H9 (cell line): ENCODE data around the gene CRHR2. TPM values are rescaled to one million over a fixed set of nuclear protein-coding genes. Genes with fewer than 3 reads are reported as not detected.

Experiments used
- DNase-seq: peaks from one replicate; pipeline ENCODE4 v3.0.0-alpha.2; 2017
- H2AFZ ChIP-seq: one replicate; pipeline ENCODE4 v1.6.1; 2013; ENCODE audit warnings: mild to moderate bottlenecking, low read length, control low read depth, moderate library complexity
- H2AK5ac ChIP-seq: 2 replicates; pipeline ENCODE4 v1.6.1; 2013; ENCODE audit warnings: low read length, control low read depth, mixed read lengths; ENCODE audit not compliant: insufficient read length
- H2BK120ac ChIP-seq: one replicate; pipeline ENCODE4 v1.6.1; 2013; ENCODE audit warnings: low read depth, mild to moderate bottlenecking, low read length, control low read depth, inconsistent platforms; ENCODE audit not compliant: poor library complexity, severe bottlenecking
- H2BK12ac ChIP-seq: 2 replicates; pipeline ENCODE4 v1.6.1; 2013; ENCODE audit warnings: low read length, control low read depth, mixed read lengths, low read depth; ENCODE audit not compliant: insufficient read length
- H2BK15ac ChIP-seq: 2 replicates; pipeline ENCODE4 v1.6.1; 2013; ENCODE audit warnings: low read depth, low read length, control low read depth
- H2BK20ac ChIP-seq: one replicate; pipeline ENCODE4 v1.6.1; 2013; ENCODE audit warnings: low read depth, mild to moderate bottlenecking, low read length, control low read depth, inconsistent platforms; ENCODE audit not compliant: poor library complexity, severe bottlenecking
- H2BK5ac ChIP-seq: 2 replicates; pipeline ENCODE4 v1.6.1; 2013; ENCODE audit warnings: low read length, control low read depth, mixed read lengths; ENCODE audit not compliant: insufficient read length
- H3K14ac ChIP-seq: 2 replicates; pipeline ENCODE4 v1.6.1; 2013; ENCODE audit warnings: low read length, control low read depth; ENCODE audit not compliant: insufficient read depth
- H3K18ac ChIP-seq: 2 replicates; pipeline ENCODE4 v1.6.1; 2013; ENCODE audit warnings: low read depth, mild to moderate bottlenecking, mixed read lengths, low read length, control low read depth; ENCODE audit not compliant: insufficient read length
- H3K23ac ChIP-seq: 2 replicates; pipeline ENCODE4 v1.6.1; 2013; ENCODE audit warnings: low read length, control low read depth, mixed read lengths, low read depth; ENCODE audit not compliant: insufficient read length
- H3K23me2 ChIP-seq: 2 replicates; pipeline ENCODE4 v1.6.1; 2013; ENCODE audit warnings: low read depth, mild to moderate bottlenecking, mixed read lengths, low read length, control low read depth; ENCODE audit not compliant: insufficient read length, poor library complexity, severe bottlenecking
- H3K27ac ChIP-seq: 2 replicates; pipeline ENCODE4 v1.5.1; 2013; ENCODE audit warnings: low read length, control low read depth, mixed read lengths, low read depth; ENCODE audit not compliant: insufficient read length
- H3K27me3 ChIP-seq: 2 replicates; pipeline ENCODE4 v1.6.1; 2013; ENCODE audit warnings: low read length, control low read depth, inconsistent platforms; ENCODE audit not compliant: insufficient read depth
- H3K4ac ChIP-seq: 2 replicates; pipeline ENCODE4 v1.6.1; 2013; ENCODE audit warnings: low read depth, mild to moderate bottlenecking, control low read depth, inconsistent platforms, low read length, moderate library complexity
- H3K4me1 ChIP-seq: 2 replicates; pipeline ENCODE4 v1.6.1; 2013; ENCODE audit warnings: low read length, control low read depth, inconsistent platforms; ENCODE audit not compliant: insufficient read depth
- H3K4me2 ChIP-seq: 2 replicates; pipeline ENCODE4 v1.6.1; 2013; ENCODE audit warnings: low read length, control low read depth, mixed read lengths; ENCODE audit not compliant: insufficient read length, insufficient read depth
- H3K56ac ChIP-seq: 2 replicates; pipeline ENCODE4 v1.6.1; 2013; ENCODE audit warnings: low read depth, mild to moderate bottlenecking, mixed read lengths, low read length, control low read depth; ENCODE audit not compliant: insufficient read length
- H3K79me1 ChIP-seq: 2 replicates; pipeline ENCODE4 v1.6.1; 2013; ENCODE audit warnings: low read depth, mild to moderate bottlenecking, moderate library complexity, low read length, control low read depth, inconsistent platforms; ENCODE audit not compliant: insufficient read depth, poor library complexity, severe bottlenecking
- H3K79me2 ChIP-seq: 2 replicates; pipeline ENCODE4 v1.6.1; 2013; ENCODE audit warnings: low read length, control low read depth, inconsistent platforms; ENCODE audit not compliant: insufficient read depth
- H3K9ac ChIP-seq: 2 replicates; pipeline ENCODE4 v1.6.1; 2013; ENCODE audit warnings: low read length, control low read depth, mixed read lengths; ENCODE audit not compliant: insufficient read length; ENCODE audit errors: extremely low read depth
- H3K9me3 ChIP-seq: one replicate; pipeline ENCODE4 v1.6.1; 2013; ENCODE audit warnings: low read depth, low read length, inconsistent platforms; ENCODE audit not compliant: control insufficient read depth
- H3T11ph ChIP-seq: one replicate; pipeline ENCODE4 v1.6.1; 2013; ENCODE audit warnings: mild to moderate bottlenecking, low read length, control low read depth, inconsistent platforms
- H4K20me1 ChIP-seq: one replicate; pipeline ENCODE4 v1.6.1; 2013; ENCODE audit not compliant: control insufficient read depth, insufficient read length, insufficient read depth
- H4K5ac ChIP-seq: 2 replicates; pipeline ENCODE4 v1.6.1; 2013; ENCODE audit warnings: low read depth, mild to moderate bottlenecking, mixed read lengths, low read length, control low read depth; ENCODE audit not compliant: insufficient read length
- H4K8ac ChIP-seq: replicated peaks from 2 replicates; pipeline ENCODE4 v1.6.1; 2013; ENCODE audit warnings: low read length, control low read depth, mixed read lengths, low read depth; ENCODE audit not compliant: insufficient read length
- H4K91ac ChIP-seq: 2 replicates; pipeline ENCODE4 v1.6.1; 2013; ENCODE audit warnings: low read depth, mild to moderate bottlenecking, moderate library complexity, mixed read lengths, low read length, control low read depth; ENCODE audit not compliant: insufficient read length
- H3K27ac Mint-ChIP-seq, 3 experiments: 2 replicates in 2 of 3; 3 replicates in 1 of 3; pipeline ENCODE4 v1.8.0; 2020 to 2021; ENCODE audit warnings: mixed read lengths in 3 of 3, mild to moderate bottlenecking in 1 of 3, moderate library complexity in 1 of 3
- H3K27me3 Mint-ChIP-seq: 2 replicates; pipeline ENCODE4 v1.8.0; 2021; ENCODE audit warnings: low read depth, mild to moderate bottlenecking, moderate library complexity, mixed read lengths
- H3K36me3 Mint-ChIP-seq, 3 experiments: 2 replicates in 2 of 3; 3 replicates in 1 of 3; pipeline ENCODE4 v1.8.0; 2020 to 2021; ENCODE audit warnings: low read depth in 3 of 3, mixed read lengths in 3 of 3; ENCODE audit not compliant: insufficient read depth in 1 of 3
- H3K4me1 Mint-ChIP-seq, 2 experiments: 2 replicates each; pipeline ENCODE4 v1.8.0; 2020; ENCODE audit warnings: mixed read lengths in 2 of 2
- H3K4me3 Mint-ChIP-seq, 2 experiments: 2 replicates in 1 of 2; 3 replicates in 1 of 2; pipeline ENCODE4 v1.8.0; 2020 to 2021; ENCODE audit warnings: mild to moderate bottlenecking in 2 of 2, mixed read lengths in 2 of 2, moderate library complexity in 1 of 2
- H3K9me3 Mint-ChIP-seq, 2 experiments: 2 replicates in 1 of 2; 3 replicates in 1 of 2; pipeline ENCODE4 v1.8.0; 2020; ENCODE audit warnings: mild to moderate bottlenecking in 2 of 2, mixed read lengths in 2 of 2, moderate library complexity in 1 of 2
- WGBS: extraction: QIAGEN DNeasy Blood & Tissue Kit; methylation state at CpG from one replicate; pipeline ENCODE4 v1.1.7; 2013; ENCODE audit warnings: missing lambda C conversion rate, low lambda C conversion rate, mixed read lengths; ENCODE audit not compliant: insufficient read length; ENCODE audit errors: extremely low coverage; 5-methylcytosine and 5-hydroxymethylcytosine counted together
- total RNA-seq: library from RNA; stranded (reverse); gene quantifications from 2 replicates; pipeline ENCODE4 v1.2.1, GENCODE V29; 2021
- TF ChIP-seq, protein P1 (sequence below): fragments of 200-600 bp; sonication (generic); conservative IDR thresholded peaks from 3 replicates; pipeline ENCODE4 v1.8.0; 2021; ENCODE audit warnings: antibody characterized with exemption, mild to moderate bottlenecking

Gene CRHR2
- total RNA-seq, 1 experiment from 2014 or later, result 0.07 TPM

DNA sequence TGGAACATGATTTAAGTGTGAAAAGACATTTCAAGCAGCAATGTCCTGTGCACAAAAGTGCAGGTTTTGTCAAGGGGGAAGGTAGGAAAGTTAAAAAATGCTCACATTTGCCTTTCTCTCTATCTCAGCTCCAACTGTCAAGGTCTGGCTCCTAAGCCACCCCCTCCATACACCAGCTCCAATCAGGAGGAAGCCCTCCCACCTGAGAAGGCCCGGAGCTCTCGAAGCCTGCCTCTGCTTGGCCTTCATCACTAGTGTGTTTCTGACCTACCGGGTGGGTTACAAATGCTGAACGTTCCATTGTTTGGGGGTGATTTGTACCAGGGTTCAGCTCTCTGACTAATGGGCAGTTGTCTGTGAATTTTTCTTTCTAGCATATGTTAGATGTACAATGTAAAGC is 14.2 kb downstream of the CRHR2 start:
- Mint-ChIP-seq H3K4me1 (peaks cover 11 to 16% of the 10 kb centered on the region in 2 experiments), H3K27ac (no peak overlapping the region), H3K27me3 (peaks cover 4% of the 10 kb centered on the region; the same call in 1 of the 2 replicates), H3K36me3 (no peaks in the 10 kb centered on the region), H3K4me3 (no peak overlapping the region), H3K9me3 (no peaks in the 10 kb centered on the region)
- no peaks in the 10 kb centered on the region for H3K27me3 ChIP-seq
- TF ChIP-seq, protein P1, sequence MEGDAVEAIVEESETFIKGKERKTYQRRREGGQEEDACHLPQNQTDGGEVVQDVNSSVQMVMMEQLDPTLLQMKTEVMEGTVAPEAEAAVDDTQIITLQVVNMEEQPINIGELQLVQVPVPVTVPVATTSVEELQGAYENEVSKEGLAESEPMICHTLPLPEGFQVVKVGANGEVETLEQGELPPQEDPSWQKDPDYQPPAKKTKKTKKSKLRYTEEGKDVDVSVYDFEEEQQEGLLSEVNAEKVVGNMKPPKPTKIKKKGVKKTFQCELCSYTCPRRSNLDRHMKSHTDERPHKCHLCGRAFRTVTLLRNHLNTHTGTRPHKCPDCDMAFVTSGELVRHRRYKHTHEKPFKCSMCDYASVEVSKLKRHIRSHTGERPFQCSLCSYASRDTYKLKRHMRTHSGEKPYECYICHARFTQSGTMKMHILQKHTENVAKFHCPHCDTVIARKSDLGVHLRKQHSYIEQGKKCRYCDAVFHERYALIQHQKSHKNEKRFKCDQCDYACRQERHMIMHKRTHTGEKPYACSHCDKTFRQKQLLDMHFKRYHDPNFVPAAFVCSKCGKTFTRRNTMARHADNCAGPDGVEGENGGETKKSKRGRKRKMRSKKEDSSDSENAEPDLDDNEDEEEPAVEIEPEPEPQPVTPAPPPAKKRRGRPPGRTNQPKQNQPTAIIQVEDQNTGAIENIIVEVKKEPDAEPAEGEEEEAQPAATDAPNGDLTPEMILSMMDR, result no peak
- H3K79me1 ChIP-seq, result no peaks in the 10 kb centered on the region
- H3K4me1 ChIP-seq, result no peaks in the 10 kb centered on the region
- no peak for DNase-seq
- H3K9me3 ChIP-seq, result no peaks in the 10 kb centered on the region
- H3K23ac ChIP-seq, result no peak overlapping the region
- H3T11ph ChIP-seq, result no peak overlapping the region
- no peak overlapping the region for H2AFZ ChIP-seq
- no peak overlapping the region for H4K8ac ChIP-seq
- no peak overlapping the region for H3K56ac ChIP-seq
- no peak overlapping the region for H2BK12ac ChIP-seq
- WGBS, result no CpG with 5 or more reads among the region's 4 CpGs
- no peak overlapping the region for H3K4me2 ChIP-seq
- no peak overlapping the region for H3K14ac ChIP-seq
- H2BK5ac ChIP-seq, result no peak overlapping the region
- no peak overlapping the region for H4K91ac ChIP-seq
- no peaks in the 10 kb centered on the region for H3K23me2 ChIP-seq
- H3K27ac ChIP-seq, result no peak overlapping the region
- H2BK20ac ChIP-seq, result no peak overlapping the region
- H2BK120ac ChIP-seq, result no peak overlapping the region
- H4K20me1 ChIP-seq, result no peaks in the 10 kb centered on the region
- H3K4ac ChIP-seq, result no peak overlapping the region
- H3K18ac ChIP-seq, result no peak overlapping the region
- no peak overlapping the region for H4K5ac ChIP-seq
- no peak overlapping the region for H2AK5ac ChIP-seq
- H3K79me2 ChIP-seq, result no peaks in the 10 kb centered on the region
- H2BK15ac ChIP-seq, result no peak overlapping the region
- H3K9ac ChIP-seq, result no peak overlapping the region
